IPS DF 4.7 (cell line): Measurements from ENCODE around the gene PLAAT5.
"Not testable (repeated sequence)": the region's sequence is repeated elsewhere in the genome, so short reads cannot be mapped to it uniquely, and the experiment has no call there.

Experiments
- DNase-seq: peaks from one replicate; pipeline ENCODE4 v3.0.0-alpha.2; 2013; ENCODE audit warnings: low spot score; ENCODE audit errors: extremely low read depth

PLAAT5 gene

GRCh38 chr11:63490551-63491239 is at the start of gene PLAAT5:
Gene PLAAT5, minus strand, starts transcription at chr11:63491167. Its CDS starts 133 bp downstream, at chr11:63491034.
- no peak for DNase-seq

DNA sequence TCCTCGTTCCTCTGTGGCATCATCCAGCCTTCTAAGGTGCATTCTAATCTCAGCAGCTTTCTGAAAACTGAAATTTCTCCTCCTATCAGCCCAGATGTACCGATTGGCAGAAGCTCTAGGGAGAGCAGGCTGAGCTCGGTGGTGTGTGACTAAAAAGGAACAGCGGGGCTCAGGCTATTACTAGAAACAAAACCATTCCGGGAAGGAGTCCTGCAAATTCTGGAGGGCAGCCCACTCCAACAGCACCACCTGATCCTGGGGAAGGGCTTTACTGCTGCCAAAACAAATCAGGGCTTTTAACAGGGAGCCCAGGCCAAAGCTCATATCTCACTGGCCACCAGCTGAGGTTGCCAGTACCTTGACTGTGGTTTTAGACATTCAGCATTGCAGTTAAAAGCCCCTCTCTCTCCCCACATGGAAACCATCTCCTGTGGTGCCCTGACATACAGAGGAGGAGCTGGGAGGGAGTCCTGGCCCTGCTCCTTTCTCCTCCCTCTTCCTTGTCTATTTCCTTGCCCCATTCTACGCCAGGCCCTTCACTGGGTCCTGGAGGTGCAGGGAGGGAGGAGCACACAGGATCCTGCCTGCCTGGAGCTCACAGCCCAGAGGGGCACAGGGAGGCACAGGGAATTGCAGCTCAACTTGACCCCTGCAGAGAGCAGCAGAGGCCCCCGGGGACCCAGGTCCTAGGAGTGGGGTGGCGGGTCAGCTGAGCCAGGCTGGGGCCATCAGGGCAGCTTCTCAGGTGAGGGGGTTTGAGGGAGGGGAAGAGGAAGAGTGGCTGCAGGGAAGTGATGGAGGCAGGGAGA is 46.5 kb upstream of the PLAAT5 start:
- no peak for DNase-seq

DNA sequence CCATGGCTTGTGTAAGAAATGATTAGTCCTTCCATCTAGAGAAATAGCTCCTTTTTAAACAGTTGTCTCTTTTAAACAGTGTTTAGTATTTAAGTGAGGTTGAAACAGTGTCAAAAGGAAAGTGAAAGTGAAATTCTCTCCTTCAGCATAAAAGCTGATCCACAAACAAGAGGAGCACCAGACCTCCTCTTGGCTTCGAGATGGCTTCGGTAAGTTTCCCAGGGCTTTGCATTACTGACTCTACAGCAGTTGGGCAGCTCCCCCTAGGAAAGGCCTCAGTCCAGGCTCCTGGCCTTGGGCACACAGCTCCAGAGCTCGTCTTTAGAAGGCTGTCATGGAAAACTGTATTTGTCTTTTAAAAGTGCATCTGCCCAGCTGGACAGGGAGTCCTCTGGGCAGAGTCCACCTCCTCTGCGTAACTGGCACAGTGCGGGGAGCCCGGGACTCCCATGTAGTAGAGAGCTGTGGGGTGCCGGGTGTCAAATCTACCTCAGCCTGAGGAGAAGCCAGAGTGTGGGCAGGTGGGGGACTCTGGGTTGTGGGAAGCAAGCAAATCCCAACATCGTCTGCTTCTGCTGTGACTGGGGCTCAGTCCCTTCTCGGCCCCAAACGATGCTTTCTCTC is 45.8 kb upstream of the PLAAT5 start, which contains the start of gene PLAAT4:
Gene PLAAT4, plus strand, starts transcription at position 140 of the 624 bp plus-strand sequence. Its CDS starts 61 bp downstream, at position 201.
- no peak for DNase-seq

GRCh38 chr11:63535734-63536133 is 44.8 kb upstream of the PLAAT5 start:
- no peak for DNase-seq

DNA sequence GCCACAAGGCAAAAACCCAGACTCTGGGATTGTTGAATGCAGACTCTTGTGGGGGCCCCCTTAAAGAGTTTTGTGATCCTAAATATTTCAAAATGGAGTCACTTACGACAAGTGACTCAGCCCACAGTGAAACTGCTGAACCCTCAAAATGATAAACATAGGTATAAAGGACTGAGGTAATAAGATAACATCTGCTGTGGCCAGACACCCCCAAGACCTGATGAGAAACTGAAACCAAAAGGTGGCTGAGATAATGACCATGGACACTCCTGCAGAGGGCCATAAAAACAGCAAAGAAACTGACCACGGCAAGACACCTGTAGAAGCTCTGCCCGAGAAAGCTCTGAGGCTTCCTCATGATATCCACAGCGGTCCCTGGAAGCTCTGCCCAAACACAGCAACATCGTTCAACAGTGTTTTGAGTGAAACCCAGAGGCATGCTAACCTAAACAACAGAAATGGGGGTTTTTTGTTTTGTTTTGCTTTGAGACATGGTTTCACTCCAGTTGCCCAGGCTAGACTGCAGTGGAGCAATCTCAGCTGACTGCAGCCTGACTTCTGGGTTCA is 44.0 kb upstream of the PLAAT5 start:
- no peak for DNase-seq

DNA sequence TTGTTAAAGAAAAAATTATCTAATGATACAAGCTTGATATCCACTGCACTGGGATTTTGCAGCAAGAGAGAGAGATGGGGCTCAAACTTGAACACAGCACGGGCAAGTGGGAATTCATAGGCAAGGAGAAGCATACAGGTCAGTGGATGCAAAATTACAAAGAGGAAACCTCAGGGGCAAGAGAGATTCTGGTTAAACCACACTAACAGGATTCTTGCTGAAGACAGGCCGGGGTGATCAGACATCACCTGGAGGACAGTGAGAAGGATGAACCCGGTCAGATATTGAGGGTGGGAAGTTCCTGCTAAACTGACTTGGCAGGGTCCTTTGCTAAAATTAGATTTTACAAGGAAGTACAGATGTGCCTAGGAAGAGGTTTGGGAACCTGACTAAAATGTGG is 43.1 kb upstream of the PLAAT5 start:
- no peak for DNase-seq

- DNase-seq, result no peak
Measured at GRCh38 chr11:63532799-63533475, 42.0 kb upstream of the PLAAT5 start.

DNA sequence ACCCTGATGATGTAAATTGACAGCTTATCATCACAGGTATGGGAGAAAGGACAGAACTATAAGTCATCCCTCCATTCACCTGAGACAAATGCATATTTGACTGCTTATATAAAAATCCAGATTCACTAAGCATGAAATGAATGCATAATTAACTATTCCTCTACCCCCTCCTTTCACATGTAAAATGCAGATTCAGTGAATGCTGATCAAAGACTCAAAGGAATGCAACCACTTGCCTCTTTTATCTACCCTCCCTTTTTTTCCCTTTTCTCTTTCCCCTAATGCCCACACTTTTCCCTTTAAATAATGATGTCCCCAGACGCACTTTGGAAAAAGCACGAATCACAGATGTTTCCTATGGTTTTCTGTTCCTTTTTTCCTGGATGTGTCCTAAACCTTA is 41.1 kb upstream of the PLAAT5 start:
- no peak for DNase-seq

GRCh38 chr11:63531074-63531792 is 40.3 kb upstream of the PLAAT5 start:
- DNase-seq, result peak; percentile 78

DNA sequence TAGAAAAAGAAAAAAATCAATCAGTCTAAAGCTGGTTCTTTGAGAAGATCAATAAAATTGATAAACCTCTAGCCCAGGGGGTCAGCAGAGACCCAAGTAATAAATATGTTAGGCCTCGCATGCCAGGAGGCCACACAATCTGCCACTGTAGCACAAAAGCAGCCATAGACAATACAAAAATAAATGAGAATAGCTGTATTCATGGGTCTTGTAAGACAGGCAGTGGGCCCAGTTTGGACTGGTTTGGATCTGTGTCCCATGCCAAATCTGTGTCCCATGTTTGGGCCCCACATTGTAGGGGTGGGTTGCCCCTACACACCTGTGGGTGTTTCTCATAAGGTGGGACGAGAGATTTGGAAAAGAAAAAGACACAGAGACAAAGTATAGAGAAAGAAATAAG is 39.1 kb upstream of the PLAAT5 start:
- DNase-seq, result no peak

DNA sequence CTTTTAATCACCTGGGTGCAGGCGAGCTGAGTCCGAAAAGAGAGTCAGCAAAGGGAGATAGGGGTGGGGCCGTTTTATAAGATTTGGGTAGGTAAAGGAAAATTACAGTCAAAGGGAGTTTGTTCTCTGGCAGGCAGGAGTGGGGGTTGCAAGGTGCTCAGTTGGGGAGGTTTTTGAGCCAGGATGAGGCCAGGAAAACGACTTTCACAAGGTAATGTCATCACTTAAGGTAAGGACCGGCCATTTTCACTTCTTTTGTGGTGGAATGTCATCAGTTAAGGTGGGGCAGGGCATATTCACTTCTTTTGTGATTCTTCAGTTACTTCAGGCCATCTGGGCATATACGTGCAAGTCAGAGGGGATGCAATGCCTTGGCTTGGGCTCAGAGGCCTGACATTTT is 38.4 kb upstream of the PLAAT5 start:
- DNase-seq, result not testable (repeated sequence)

- DNase-seq, result not testable (repeated sequence)
Measured at GRCh38 chr11:63528729-63529278, 37.8 kb upstream of the PLAAT5 start.

DNA sequence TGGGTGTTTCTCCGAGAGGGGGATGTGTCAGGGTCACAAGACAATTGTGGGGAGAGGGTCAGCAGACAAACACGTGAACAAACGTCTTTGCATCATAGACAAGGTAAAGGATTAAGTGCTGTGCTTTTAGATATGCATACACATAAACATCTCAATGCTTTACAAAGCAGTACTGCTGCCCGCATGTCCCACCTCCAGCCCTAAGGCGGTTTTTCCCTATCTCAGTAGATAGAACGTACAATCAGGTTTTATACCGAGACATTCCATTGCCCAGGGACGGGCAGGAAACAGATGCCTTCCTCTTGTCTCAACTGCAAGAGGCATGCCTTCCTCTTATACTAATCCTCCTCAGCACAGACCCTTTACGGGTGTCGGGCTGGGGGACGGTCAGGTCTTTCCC is 37.2 kb upstream of the PLAAT5 start:
- DNase-seq, result not testable (repeated sequence)

GRCh38 chr11:63527667-63528066 is 36.7 kb upstream of the PLAAT5 start:
- no peak for DNase-seq

GRCh38 chr11:63523151-63523550 is 32.2 kb upstream of the PLAAT5 start:
- DNase-seq, result no peak

DNA sequence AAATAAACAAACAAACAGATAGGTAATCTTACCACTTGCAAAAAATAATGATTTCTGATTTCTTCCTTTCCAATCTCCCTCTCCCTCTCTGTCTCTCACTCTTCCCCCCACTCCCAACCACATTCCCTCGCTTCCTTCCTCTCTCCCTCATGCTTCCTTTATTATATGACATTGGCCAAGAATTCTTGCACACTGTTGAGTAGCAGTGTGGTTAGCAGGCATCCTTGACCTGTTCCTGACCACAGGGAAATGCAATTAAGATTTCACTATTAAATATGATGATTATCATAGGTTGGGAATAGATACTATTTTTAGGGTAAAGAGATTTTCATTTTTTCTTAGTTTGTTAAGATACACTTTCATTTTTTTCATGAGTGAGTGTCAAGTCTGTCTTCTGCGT is 30.9 kb upstream of the PLAAT5 start:
- no peak for DNase-seq

DNA sequence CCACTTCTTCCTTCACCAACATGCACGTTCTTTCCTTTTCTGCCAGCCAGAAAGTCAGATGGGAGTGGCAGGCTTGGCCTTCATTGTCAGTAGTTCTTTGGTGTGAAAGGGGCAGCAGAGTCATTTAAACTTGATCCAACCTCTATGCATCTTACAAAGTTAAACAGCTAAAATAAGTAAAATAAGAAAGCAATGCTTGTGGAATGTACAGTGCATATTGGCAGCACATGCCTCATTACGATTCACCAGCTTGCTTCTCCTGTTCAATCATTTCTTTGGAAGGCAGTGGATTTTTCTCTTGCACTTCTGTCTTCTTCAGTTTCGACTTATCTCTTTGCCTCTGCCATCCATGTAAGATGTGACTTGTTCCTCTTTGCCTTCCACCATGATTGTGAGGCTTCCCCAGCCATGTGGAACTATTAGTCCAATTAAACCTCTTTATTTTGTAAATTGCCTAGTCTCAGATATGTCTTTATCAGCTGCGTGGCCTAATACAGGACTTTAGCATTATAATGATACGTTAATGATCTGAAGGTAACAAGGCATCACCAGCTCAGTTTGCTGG is 29.7 kb upstream of the PLAAT5 start:
- DNase-seq, result no peak

DNA sequence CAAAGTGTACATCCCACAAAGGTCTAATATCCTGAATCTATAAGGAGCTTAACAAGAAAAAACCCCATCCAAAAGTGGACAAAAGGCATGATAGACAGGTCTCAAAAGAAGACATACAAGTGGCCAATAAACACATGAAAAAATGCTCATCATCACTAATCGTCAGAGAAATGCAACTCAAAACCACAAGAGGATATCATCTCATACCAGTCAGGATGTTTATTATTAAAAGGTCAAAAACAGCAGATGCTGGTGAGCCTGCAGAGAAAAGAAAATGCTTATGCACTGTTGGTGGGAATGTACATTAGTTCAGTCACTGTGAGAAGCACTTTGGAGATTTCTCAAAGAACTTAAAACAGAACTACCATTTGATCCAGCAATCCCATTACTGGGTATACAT is 27.6 kb upstream of the PLAAT5 start:
- DNase-seq, result no peak

DNA sequence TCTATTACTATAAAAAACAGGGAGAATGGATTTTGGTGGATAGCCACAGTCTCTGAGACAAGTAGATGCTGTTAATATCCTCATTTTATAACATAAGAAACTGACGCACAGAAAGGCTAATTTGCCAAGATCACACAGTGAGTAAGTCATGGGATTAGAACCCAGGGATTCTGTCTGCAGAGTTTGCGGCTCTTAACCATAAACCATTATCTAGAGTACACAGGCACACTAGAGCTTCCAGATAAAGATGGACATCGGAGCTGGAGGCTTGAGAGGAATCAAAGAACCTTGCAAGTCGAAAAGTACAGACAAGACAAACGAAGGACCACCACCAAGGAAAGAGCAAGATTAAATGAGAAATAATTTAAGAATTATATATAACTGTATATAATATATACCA is 26.2 kb upstream of the PLAAT5 start:
- DNase-seq, result no peak

DNA sequence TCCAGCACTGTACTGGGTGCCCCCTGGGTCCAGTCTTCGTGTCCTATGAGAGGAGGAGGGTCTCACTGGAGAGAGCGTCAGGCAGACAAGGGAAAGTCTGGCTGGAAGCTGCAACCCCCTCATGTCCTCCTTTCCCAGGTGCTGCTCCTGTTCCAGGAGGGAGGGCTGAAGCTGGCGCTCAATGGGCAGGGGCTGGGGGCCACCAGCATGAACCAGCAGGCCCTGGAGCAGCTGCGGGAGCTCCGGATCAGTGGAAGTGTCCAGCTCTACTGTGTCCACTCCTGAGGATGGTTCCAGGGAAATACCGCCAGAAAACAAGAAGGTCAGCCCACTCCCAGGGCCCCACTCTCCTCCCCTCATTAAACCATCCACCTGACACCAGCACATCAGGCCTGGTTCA is 25.1 kb upstream of the PLAAT5 start:
- DNase-seq, result no peak
